ENCODE results near the gene IRF4.

IRF4 gene

DNA sequence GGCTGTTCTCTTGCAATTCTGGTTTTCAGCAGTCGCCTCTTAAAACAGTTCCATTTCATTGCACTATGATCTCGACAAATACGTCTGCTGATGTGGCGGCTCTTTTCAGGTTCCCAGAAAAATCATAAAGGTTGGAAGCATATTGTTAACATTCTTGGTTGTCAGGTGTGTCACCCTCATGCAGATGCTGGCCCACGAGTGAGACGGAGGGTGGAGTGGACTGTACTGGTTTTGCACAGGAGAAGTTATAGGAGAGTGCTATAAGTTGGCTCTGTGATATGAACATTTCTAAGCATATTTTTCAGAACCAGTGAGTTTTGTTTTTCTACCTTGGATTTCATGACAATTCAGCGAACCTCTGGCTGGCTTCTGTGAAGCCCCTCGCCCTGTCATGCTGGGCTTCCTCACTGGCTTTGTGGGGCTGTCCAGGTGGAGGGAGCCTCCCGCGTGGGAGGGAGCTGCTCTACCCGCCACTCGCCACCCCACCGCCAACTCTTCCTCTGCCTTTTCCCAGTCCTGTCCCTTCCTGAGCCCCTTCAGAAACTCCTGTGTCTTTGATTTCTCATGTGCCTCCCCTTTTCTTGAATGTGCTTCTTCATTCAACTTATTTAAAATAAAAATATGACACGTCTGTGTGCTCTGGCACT lies 10.6 kb downstream of the IRF4 start:
- Histone ChIP-seq H3K27me3 (peaks cover 0 to 8% of the 10 kb centered on the region in 2 donors), H3K36me3 (no peaks in the 10 kb centered on the region), H3K4me1 (no peaks in the 10 kb centered on the region), H3K4me3 (no peak overlapping the region), H3K27ac (no peak overlapping the region), H3K9me3 (no peaks in the 10 kb centered on the region)
- no peak for DNase-seq
- TF ChIP-seq CTCF (IDR thresholded peaks at IDR 0.05), result no peak
- intact Hi-C loops (cut with DNase I; ENCODE audit: low total_unique reads), result no loop called here

- Histone ChIP-seq H3K27me3 (peaks cover 0 to 8% of the 10 kb centered on the region in 2 donors), H3K4me3 (no peak overlapping the region), H3K9me3 (no peaks in the 10 kb centered on the region), H3K36me3 (no peaks in the 10 kb centered on the region), H3K4me1 (no peaks in the 10 kb centered on the region), H3K27ac (no peak overlapping the region)
- DNase-seq, result no peak
- intact Hi-C loops (cut with DNase I; ENCODE audit: low total_unique reads), result no loop called here
- TF ChIP-seq CTCF (IDR thresholded peaks at IDR 0.05), result no peak
These were observed 11.5 kb downstream of the IRF4 start for GRCh38 chr6:402901-403658.

- H3K4me3 ChIP-seq, result no peak overlapping the region
- intact Hi-C loops (cut with DNase I; ENCODE audit: low total_unique reads), result no loop called here
- no peaks in the 10 kb centered on the region for H3K4me1 ChIP-seq
- no peaks in the 10 kb centered on the region for H3K9me3 ChIP-seq
- TF ChIP-seq CTCF (IDR thresholded peaks at IDR 0.05), result no peak
- no peak overlapping the region for H3K27ac ChIP-seq
- H3K36me3 ChIP-seq, result no peaks in the 10 kb centered on the region
- DNase-seq, result no peak
- H3K27me3 ChIP-seq, result peaks cover 0 to 6% of the 10 kb centered on the region in 2 donors
These were observed 12.4 kb downstream of the IRF4 start for GRCh38 chr6:403659-404655.

- H3K27ac ChIP-seq, result no peak overlapping the region
- no peak for DNase-seq
- intact Hi-C loops (cut with DNase I; ENCODE audit: low total_unique reads), result no loop called here
- H3K36me3 ChIP-seq, result no peaks in the 10 kb centered on the region
- H3K9me3 ChIP-seq, result no peaks in the 10 kb centered on the region
- H3K4me1 ChIP-seq, result no peaks in the 10 kb centered on the region
- no peak overlapping the region for H3K4me3 ChIP-seq
- H3K27me3 ChIP-seq, result peaks cover 0 to 6% of the 10 kb centered on the region in 2 donors
- TF ChIP-seq CTCF (IDR thresholded peaks at IDR 0.05), result no peak
These were observed 13.3 kb downstream of the IRF4 start for GRCh38 chr6:404685-405423.

GRCh38 chr6:408148-408547 lies 16.6 kb downstream of the IRF4 start:
- Histone ChIP-seq H3K36me3 (no peaks in the 10 kb centered on the region), H3K27me3 (peaks cover 0 to 11% of the 10 kb centered on the region in 2 donors), H3K4me3 (no peak overlapping the region), H3K9me3 (no peaks in the 10 kb centered on the region), H3K27ac (no peak overlapping the region), H3K4me1 (no peaks in the 10 kb centered on the region)
- TF ChIP-seq CTCF (IDR thresholded peaks at IDR 0.05), result no peak
- DNase-seq, result no peak
- intact Hi-C loops (cut with DNase I; ENCODE audit: low total_unique reads), result no loop called here
